Pons (tissue), 1 donor: Measurements from ENCODE around the gene HLF.

Experiments
- DNase-seq: peaks from one replicate; pipeline ENCODE4 v3.0.0-alpha.2; 2016; ENCODE audit warnings: low spot score

The HLF gene

GRCh38 chr17:55290492-55291113 is 25.8 kb downstream of the HLF start:
- DNase-seq: no peak

- no peak for DNase-seq
Measured at GRCh38 chr17:55291114-55291507, 26.4 kb downstream of the HLF start.

GRCh38 chr17:55292094-55292493 is 27.3 kb downstream of the HLF start:
- DNase-seq: no peak

- no peak for DNase-seq
Measured at GRCh38 chr17:55294042-55294751, 29.4 kb downstream of the HLF start.

- DNase-seq: no peak
Measured at GRCh38 chr17:55295411-55296170, 30.8 kb downstream of the HLF start.

- no peak for DNase-seq
Measured at GRCh38 chr17:55296171-55296695, 31.5 kb downstream of the HLF start.

GRCh38 chr17:55296699-55297098 is 31.9 kb downstream of the HLF start:
- no peak for DNase-seq

GRCh38 chr17:55298111-55298730 is 33.5 kb downstream of the HLF start:
- no peak for DNase-seq

- DNase-seq: no peak
Measured at GRCh38 chr17:55299162-55299838, 34.5 kb downstream of the HLF start.

- no peak for DNase-seq
Measured at GRCh38 chr17:55299890-55300289, 35.1 kb downstream of the HLF start.

GRCh38 chr17:55300479-55301290 is 35.9 kb downstream of the HLF start:
- DNase-seq: no peak

GRCh38 chr17:55301521-55302406 is 37.0 kb downstream of the HLF start:
- DNase-seq: no peak

GRCh38 chr17:55302407-55302787 is 37.6 kb downstream of the HLF start:
- no peak for DNase-seq

- no peak for DNase-seq
Measured at GRCh38 chr17:55303008-55303493, 38.3 kb downstream of the HLF start.

GRCh38 chr17:55303701-55304145 is 39.0 kb downstream of the HLF start:
- no peak for DNase-seq

- DNase-seq: no peak
Measured at GRCh38 chr17:55304171-55304859, 39.6 kb downstream of the HLF start.

- no peak for DNase-seq
Measured at GRCh38 chr17:55305321-55306087, 40.7 kb downstream of the HLF start.

- no peak for DNase-seq
Measured at GRCh38 chr17:55307879-55308278, 43.1 kb downstream of the HLF start.
